Right lobe of liver (tissue), 6 donors: ENCODE measurements around the gene C1orf185. TPM values are rescaled to one million over a fixed set of nuclear protein-coding genes. Genes with fewer than 3 reads are reported as not detected.

Experiments used
- ATAC-seq, 4 donors: fragments of 200-7000 bp; cut with Tn5 transposase; one replicate each; pipeline ENCODE4 v1.9.1; 2020; ENCODE audit warnings: mild to moderate bottlenecking in 4 of 4, moderate library complexity in 4 of 4
- DNase-seq, 3 donors: peaks; one replicate each; pipeline ENCODE4 v3.0.0-alpha.2; 2020
- H3K27ac ChIP-seq, 3 donors: fragments of 200-600 bp; one replicate each; pipeline ENCODE4 v1.8.0; 2022
- H3K27me3 ChIP-seq, 2 donors: fragments of 200-600 bp; one replicate each; pipeline ENCODE4 v1.8.0; 2022
- H3K36me3 ChIP-seq, 4 donors: fragments of 200-600 bp; sonication (generic) in 1 of 4; one replicate each; pipeline versions ENCODE4 v1.5.1 to v1.8.0; 2017 to 2022; ENCODE audit warnings: control low read depth in 1 of 4
- H3K4me1 ChIP-seq, 4 donors: fragments of 200-600 bp; sonication (generic) in 1 of 4; one replicate each; pipeline versions ENCODE4 v1.5.1 to v1.8.0; 2017 to 2022; ENCODE audit warnings: control low read depth in 1 of 4
- H3K4me3 ChIP-seq, 3 donors: fragments of 200-600 bp; one replicate each; pipeline ENCODE4 v1.8.0; 2022
- H3K9me3 ChIP-seq, 4 donors: fragments of 200-600 bp; sonication (generic) in 1 of 4; one replicate each; pipeline versions ENCODE4 v1.5.1 to v1.8.0; 2017 to 2022; ENCODE audit warnings: control low read depth in 1 of 4
- POLR2A ChIP-seq: fragments of 450-650 bp; IDR thresholded peaks from one replicate; pipeline ENCODE4 v1.6.1; 2017; ENCODE audit warnings: antibody characterized with exemption, mild to moderate bottlenecking
- WGBS: methylation state at CpG from one replicate; pipeline ENCODE4 v1.1.6; 2018; ENCODE audit warnings: low coverage, low lambda C conversion rate; ENCODE audit not compliant: insufficient coverage; ENCODE audit errors: missing lambda C conversion rate; 5-methylcytosine and 5-hydroxymethylcytosine counted together
- intact Hi-C, 2 donors: fragments of 100-400 bp; cut with DNase I; formaldehyde crosslinking; loops; one replicate each; pipeline versions ENCODE4 v1.11.2 to v1.14.1; 2022
- long read RNA-seq: library from polyadenylated mRNA; unstranded; transcript quantifications from one replicate; pipeline ENCODE4 v2.0.0, GENCODE V29; 2019
- total RNA-seq, 6 experiments: library from RNA; depleted of rRNA in 2 of 6; stranded (reverse); fragments of >200 nt in 2 of 6; fragmentation: NEBNext Ultra II Directional in 3 of 6; extraction: Animal tissue kit (Norgen Biotek cat#: 25700) in 3 of 6; gene quantifications; one replicate each; pipeline versions ENCODE4 v1.1.0 to v1.2.4, GENCODE V29; 2016 to 2023
- TF ChIP-seq, protein P1 (sequence below), 4 donors: fragments of 200-600 bp in 3 of 4; fragments of 450-650 bp in 1 of 4; IDR thresholded peaks; one replicate each; pipeline versions ENCODE4 v1.5.1 to v1.8.0; 2016 to 2022; ENCODE audit warnings: antibody characterized with exemption in 4 of 4, mild to moderate bottlenecking in 2 of 4
- donor health status: DM: no; HTN: yes; CAD: no.
- donor health status: DM: no; HTN: no; CAD: no.
- donor health status: DM: no; HTN: no; CAD: no.
- donor health status: DM: no; HTN: yes; CAD: no.
- donor health status: DM: no; HTN: yes; CAD: no.

C1orf185 gene
- not detected for total RNA-seq
- long read RNA-seq = 0 reads

DNA sequence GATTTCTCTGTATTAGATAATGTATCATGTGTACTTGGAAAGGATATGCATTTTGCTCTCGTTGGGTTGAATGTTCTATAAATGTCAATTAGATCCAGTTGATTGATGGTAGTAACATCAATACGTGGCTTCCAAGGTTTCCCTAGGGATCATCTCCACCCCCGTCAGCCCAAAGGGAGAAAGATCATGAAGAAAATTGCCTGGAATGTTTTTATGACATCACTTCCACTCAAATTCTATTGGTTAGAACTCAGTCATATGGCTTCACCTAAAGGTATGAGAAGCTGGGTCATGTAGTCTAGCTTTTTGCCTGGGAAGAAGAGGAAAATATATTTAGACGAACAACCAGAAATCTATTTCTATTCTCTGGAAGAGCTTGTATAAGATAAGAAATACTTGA lies at the start of gene C1orf185:
TSS of gene C1orf185 (plus strand) at position 253 of the 400 bp plus-strand sequence. CDS start at position 259, 6 bp downstream.
- Histone ChIP-seq H3K4me3 (no peak within 1 kb of the TSS), H3K4me1 (no peaks in the 10 kb centered on the region), H3K9me3 (no peaks in the 10 kb centered on the region), H3K27ac (no peak within 1 kb of the TSS), H3K27me3 (no peaks in the 10 kb centered on the region), H3K36me3 (no peaks in the 10 kb centered on the region)
- intact Hi-C loops = no loop called here
- 55% methylated on average over 4 of the region's 4 CpGs for WGBS
- DNase-seq = no peak
- ATAC-seq = no peak
- TF ChIP-seq, protein P1, sequence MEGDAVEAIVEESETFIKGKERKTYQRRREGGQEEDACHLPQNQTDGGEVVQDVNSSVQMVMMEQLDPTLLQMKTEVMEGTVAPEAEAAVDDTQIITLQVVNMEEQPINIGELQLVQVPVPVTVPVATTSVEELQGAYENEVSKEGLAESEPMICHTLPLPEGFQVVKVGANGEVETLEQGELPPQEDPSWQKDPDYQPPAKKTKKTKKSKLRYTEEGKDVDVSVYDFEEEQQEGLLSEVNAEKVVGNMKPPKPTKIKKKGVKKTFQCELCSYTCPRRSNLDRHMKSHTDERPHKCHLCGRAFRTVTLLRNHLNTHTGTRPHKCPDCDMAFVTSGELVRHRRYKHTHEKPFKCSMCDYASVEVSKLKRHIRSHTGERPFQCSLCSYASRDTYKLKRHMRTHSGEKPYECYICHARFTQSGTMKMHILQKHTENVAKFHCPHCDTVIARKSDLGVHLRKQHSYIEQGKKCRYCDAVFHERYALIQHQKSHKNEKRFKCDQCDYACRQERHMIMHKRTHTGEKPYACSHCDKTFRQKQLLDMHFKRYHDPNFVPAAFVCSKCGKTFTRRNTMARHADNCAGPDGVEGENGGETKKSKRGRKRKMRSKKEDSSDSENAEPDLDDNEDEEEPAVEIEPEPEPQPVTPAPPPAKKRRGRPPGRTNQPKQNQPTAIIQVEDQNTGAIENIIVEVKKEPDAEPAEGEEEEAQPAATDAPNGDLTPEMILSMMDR (IDR thresholded peaks at IDR 0.05) = no peak
- TF ChIP-seq POLR2A = no peak

- no peak for DNase-seq
- Histone ChIP-seq H3K27ac (no peak overlapping the region), H3K9me3 (no peaks in the 10 kb centered on the region), H3K27me3 (no peaks in the 10 kb centered on the region), H3K4me1 (no peaks in the 10 kb centered on the region), H3K36me3 (no peaks in the 10 kb centered on the region), H3K4me3 (no peak overlapping the region)
- intact Hi-C loops = no loop called here
- no CpG with 5 or more reads among the region's 5 CpGs for WGBS
- TF ChIP-seq, protein P1 (IDR thresholded peaks at IDR 0.05) = peak; percentile 18 to 38 (median 26)
- TF ChIP-seq POLR2A = no peak
- ATAC-seq = peak in 3 of 4 donors; percentile 36 to 51 (median 50)
Measured at GRCh38 chr1:51058858-51059257, 43.2 kb upstream of the C1orf185 start.

DNA sequence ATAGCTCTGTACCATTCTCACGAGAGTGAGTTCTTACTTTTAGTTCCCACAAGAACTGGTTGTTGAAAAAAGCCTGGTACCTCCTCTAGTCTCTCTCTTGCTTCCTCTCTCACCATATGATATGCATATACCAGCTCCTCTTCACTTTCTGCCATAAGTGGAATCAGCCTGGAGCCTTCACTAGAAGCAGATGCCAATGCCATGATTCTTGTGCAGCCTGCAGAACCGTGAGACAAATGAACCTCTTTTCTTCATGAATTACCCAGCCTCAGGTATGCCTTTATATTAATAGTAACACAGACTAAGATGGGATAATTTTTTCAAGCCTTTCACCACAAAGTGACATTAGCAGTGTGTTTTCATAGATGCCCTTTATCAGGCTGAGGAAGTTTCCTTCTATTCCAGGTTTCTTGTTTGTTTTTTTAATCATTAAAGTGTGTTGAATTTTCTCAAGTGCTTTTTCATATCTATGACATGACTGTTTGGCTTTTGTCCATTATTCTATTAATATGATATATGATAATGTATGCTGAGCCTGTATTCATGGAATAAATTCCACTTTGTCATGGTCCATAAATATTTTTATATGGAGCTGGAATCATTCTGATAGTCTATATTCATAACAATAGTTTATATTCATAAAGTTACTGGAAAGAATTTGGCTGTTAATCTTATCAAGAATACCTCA lies 40.7 kb upstream of the C1orf185 start:
- Histone ChIP-seq H3K36me3 (no peaks in the 10 kb centered on the region), H3K4me3 (no peak overlapping the region), H3K9me3 (no peaks in the 10 kb centered on the region), H3K27ac (no peak overlapping the region), H3K4me1 (no peaks in the 10 kb centered on the region), H3K27me3 (no peaks in the 10 kb centered on the region)
- intact Hi-C loops = no loop called here
- no peak for ATAC-seq
- DNase-seq = no peak
- no peak for TF ChIP-seq POLR2A
- 80% methylated on average over 1 of the region's 2 CpGs for WGBS

- Histone ChIP-seq H3K4me3 (no peak overlapping the region), H3K27me3 (no peaks in the 10 kb centered on the region), H3K4me1 (no peaks in the 10 kb centered on the region), H3K27ac (no peak overlapping the region), H3K36me3 (no peaks in the 10 kb centered on the region), H3K9me3 (no peaks in the 10 kb centered on the region)
- no peak for DNase-seq
- no peak for ATAC-seq
- intact Hi-C loops = no loop called here
- TF ChIP-seq, protein P1 (IDR thresholded peaks at IDR 0.05) = no peak
- TF ChIP-seq POLR2A = no peak
Measured at GRCh38 chr1:51063121-51063520, 38.9 kb upstream of the C1orf185 start.

- Histone ChIP-seq H3K9me3 (no peaks in the 10 kb centered on the region), H3K4me1 (no peaks in the 10 kb centered on the region), H3K27ac (no peak overlapping the region), H3K27me3 (no peaks in the 10 kb centered on the region), H3K36me3 (no peaks in the 10 kb centered on the region), H3K4me3 (no peak overlapping the region)
- intact Hi-C loops = no loop called here
- no peak for ATAC-seq
- no peak for DNase-seq
- TF ChIP-seq, protein P1 (IDR thresholded peaks at IDR 0.05) = no peak
- TF ChIP-seq POLR2A = no peak
Measured at GRCh38 chr1:51070011-51070410, 32.0 kb upstream of the C1orf185 start.
